Epidermal melanocyte (primary cell): ENCODE data around the gene NEK1.
"Not testable (repeated sequence)": the region's sequence is repeated elsewhere in the genome, so short reads cannot be mapped to it uniquely, and the experiment has no call there.

Experiments used
- DNase-seq: peaks from one replicate; pipeline ENCODE4 v3.0.0; 2011; ENCODE audit warnings: low spot score; ENCODE audit not compliant: insufficient read length

NEK1 gene

DNA sequence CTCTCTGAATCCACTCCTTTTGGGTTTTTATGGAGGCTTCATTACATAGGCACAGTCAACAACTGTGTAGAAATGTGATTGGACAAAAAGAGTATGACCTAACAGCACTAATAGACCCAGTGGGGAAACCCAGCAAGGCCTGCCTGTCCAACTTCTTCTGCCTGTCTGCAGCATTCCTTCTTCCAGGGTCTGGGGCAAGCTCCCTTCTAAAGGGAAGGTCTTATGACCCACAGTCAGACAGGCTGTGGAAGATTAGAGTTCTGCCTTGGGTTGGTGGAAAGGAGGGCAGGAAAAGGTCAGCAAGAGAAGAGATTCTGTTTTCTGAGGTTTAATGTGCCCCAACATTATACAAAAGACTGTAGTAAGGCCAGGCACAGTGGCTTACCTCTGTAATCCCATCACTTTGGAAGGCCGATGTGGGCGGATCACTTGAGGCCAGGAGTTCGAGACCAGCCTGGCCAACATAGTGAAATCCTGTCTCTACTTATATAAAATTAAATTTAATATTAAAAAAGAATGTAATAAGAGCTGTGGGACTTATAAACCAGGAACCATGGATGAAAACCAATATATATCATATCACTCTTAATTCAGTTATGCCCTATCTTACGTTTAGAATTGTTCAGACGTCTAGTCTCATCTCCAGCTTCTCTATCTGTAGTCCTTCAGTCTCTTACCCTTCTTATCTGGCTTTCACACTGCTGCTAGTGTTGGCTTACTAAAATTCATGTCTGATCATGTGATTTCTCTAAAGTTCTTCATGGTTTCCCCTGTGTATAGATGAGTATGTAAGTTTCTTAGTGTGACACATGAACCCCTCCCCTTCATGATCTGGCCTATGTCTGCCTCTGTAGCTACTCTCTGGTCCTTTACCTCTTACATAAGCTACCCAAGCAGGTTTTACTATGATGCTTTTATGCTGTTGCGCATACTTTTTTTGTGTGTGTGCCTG, 14.2 kb upstream of the NEK1 start:
- DNase-seq: no peak

GRCh38 chr4:169625886-169626285, 13.5 kb upstream of the NEK1 start:
- no peak for DNase-seq

- DNase-seq: not testable (repeated sequence)
Measured at GRCh38 chr4:169624012-169624411, 11.6 kb upstream of the NEK1 start.

- DNase-seq: no peak
Measured at GRCh38 chr4:169622566-169622965, 10.2 kb upstream of the NEK1 start.

GRCh38 chr4:169621731-169622492, 9.5 kb upstream of the NEK1 start:
- no peak for DNase-seq

DNA sequence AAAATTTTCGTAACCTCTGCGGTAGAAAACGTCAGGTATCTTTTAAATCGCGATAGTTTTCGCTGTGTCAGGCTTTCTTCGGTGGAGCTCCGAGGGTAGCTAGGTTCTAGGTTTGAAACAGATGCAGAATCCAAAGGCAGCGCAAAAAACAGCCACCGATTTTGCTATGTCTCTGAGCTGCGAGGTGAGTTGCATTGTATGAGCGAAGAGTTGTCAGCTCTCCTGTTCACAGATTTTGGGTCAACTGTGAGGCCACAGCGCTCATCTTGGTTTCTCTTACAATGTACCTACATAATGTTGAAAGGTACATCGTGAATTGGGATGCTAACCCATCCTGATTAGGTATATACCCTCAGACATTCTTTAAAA, 8.5 kb upstream of the NEK1 start:
- DNase-seq: no peak

GRCh38 chr4:169619958-169620879, 7.8 kb upstream of the NEK1 start, which contains the start of gene CLCN3:
TSS of gene CLCN3 (plus strand) at chr4:169620578. CDS start at chr4:169635929, 15,351 bp downstream.
- DNase-seq: peak; percentile 85

GRCh38 chr4:169619518-169619957, 7.2 kb upstream of the NEK1 start:
- no peak for DNase-seq

DNA sequence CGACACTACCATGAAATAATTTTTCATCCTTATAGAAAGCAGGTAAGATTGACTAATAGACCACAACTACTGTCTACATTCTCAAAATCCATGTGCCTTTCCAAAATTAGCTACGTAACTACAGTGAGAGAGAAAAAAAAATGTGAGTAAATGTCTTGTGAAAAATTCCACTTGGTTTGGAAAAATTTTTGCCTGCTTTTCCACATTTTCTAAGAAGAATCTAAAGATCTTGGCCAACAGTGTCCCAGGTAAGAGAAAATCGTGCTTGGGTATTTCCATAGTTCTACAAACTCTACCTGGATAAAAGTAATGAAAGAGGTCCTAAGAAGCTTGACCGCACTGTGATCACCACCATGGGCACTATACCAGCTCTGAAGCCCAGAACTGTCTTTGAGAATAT, 6.6 kb upstream of the NEK1 start:
- DNase-seq: no peak

DNA sequence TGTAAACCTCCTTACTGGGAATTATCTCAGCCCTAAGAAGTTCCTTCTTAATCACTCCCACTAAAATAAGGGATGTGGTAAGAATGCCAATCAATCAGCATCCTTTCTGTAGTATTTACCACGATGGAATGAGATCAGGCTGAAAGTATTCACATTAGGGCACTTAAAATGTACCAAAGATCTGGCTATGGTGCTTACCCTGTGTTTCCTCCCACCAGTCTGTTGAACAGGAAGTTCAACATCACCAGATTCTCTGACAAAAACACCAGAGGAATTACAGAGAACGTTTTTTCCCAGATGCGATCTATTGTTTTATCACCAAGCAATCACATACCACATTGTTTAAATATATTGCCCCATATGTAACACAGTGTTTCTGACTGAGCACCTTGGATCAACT, 5.9 kb upstream of the NEK1 start:
- no peak for DNase-seq

- no peak for DNase-seq
Measured at GRCh38 chr4:169617306-169617705, 4.9 kb upstream of the NEK1 start.

DNA sequence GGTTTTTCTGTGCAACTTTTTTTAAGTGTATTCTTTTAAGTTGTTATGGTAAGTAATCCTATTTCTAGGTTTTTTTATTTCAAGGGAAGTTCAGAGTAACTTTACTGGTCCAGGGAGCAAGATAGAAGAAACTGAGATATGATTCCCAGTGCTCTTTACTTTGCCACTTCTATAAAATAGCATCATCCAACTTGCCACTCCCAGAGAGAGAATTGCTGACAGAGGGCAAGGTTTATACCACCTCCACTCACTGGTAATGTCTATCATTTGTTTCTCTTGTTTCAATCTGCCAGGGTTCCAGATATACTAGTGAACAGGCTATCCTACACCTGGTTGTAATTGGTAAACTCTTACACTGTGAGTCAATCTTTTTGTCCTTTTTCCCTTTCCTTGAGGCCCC, 4.5 kb upstream of the NEK1 start:
- DNase-seq: no peak

DNA sequence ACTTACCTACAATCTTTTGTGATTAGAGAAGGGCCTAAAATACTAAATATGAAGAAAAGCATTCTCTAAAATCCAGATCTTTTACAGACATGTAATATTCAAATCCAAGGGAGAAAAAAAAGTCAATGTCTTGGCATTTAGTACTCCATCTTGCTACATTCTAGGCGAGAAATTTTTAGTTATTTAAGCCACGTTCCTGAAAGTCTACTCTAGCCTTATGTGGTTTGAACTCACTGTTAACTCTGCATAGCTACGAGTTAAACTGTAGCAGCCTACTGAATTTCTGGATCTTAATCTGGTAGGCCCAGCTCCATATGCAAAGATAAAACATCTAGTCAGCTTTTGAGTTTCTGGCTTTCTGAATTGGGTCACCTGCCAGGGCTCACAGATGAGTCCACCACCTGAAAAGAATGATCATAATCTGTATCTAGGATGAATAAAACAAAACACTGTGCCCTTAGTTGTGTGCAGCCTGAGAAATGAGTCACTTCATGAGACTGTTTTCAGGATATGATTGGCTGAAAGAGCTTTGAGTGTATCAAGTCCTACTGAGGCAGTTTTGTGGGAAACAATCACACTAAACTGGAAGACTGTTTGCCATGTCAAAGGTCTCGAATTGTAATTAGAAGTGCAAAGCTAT, 3.2 kb upstream of the NEK1 start:
- DNase-seq: no peak

GRCh38 chr4:169612871-169613859, 782 bp upstream of the NEK1 start:
- peak; percentile 49 for DNase-seq

DNA sequence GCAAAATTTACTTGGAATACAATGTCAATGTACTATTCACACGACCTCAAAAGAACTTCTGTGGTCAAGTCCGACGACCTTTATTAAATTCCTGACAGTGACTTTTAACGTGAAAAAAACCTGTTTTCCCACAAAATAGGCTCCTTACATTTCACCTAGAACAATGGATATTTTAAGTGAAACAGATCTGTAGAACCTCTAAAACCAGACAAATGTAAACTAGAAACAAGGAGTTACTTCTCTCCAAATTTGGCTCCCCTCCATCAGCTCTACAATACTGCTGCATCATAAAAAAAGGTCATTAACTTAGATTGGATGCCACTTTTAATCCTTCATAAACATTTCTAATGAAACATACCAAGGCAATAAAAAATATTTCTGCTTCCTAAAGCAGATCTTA, 1.2 kb downstream of the NEK1 start:
- no peak for DNase-seq

DNA sequence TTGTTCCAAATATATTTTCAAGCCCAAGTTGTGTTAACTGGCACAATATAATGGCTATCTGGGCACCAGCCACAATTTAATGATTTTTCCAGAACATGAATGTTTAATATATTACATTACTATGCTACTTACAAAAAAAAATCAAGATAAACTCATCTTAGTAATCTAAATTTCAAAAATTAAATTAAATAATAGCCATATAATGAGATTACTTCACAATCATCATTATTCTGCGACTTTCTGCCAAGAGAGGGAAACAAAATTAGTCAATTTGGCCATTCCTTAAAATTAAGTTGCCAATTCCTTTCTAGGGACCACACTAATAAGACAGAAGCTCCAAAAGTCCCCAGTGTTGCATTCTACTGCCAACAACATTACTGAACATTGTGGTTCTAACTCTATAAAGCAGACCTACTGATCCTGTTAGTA, 7.5 kb downstream of the NEK1 start:
- DNase-seq: no peak

- no peak for DNase-seq
Measured at GRCh38 chr4:169604131-169604900, 8.1 kb downstream of the NEK1 start.

- DNase-seq: no peak
Measured at GRCh38 chr4:169603312-169603711, 9.1 kb downstream of the NEK1 start.
